Lower leg skin (tissue), 4 donors: ENCODE results near the gene TGOLN2. TPM values are rescaled to one million over a fixed set of nuclear protein-coding genes. Genes with fewer than 3 reads are reported as not detected.

Experiments used
- DNase-seq, 2 donors: peaks; one replicate each; pipeline ENCODE4 v3.0.0-alpha.2; 2019; ENCODE audit warnings: low spot score in 2 of 2
- H3K4me3 ChIP-seq: fragments of 200-600 bp; sonication (generic); 2 replicates; pipeline ENCODE4 v1.5.1; 2017; ENCODE audit warnings: mild to moderate bottlenecking, low read depth; ENCODE audit not compliant: poor library complexity, severe bottlenecking
- CTCF ChIP-seq, 3 donors: fragments of 450-650 bp; IDR thresholded peaks; one replicate each; pipeline ENCODE4 v1.5.1; 2016; ENCODE audit warnings: antibody characterized with exemption in 3 of 3, mild to moderate bottlenecking in 3 of 3, moderate library complexity in 2 of 3
- POLR2A ChIP-seq, 2 donors: fragments of 450-650 bp; IDR thresholded peaks; one replicate each; pipeline ENCODE4 v1.6.1; 2016 to 2017; ENCODE audit warnings: antibody characterized with exemption in 2 of 2, mild to moderate bottlenecking in 1 of 2, moderate library complexity in 1 of 2
- whole genome bisulfite sequencing, 2 donors: methylation state at CpG; one replicate each; pipeline ENCODE4 v1.1.5; 2018; 5-methylcytosine and 5-hydroxymethylcytosine counted together
- intact Hi-C: fragments of 100-400 bp; cut with DNase I; formaldehyde crosslinking; loops from one replicate; pipeline ENCODE4 v1.15.0; 2023; ENCODE audit warnings: low total_unique reads
- total RNA-seq, 4 donors: library from RNA; depleted of rRNA; stranded (reverse); fragments of >200 nt; gene quantifications; one replicate each; pipeline ENCODE4 v1.1.0, GENCODE V29; 2016

The TGOLN2 gene
- total RNA-seq, 4 donors from 2014 or later: 57.3 to 90.4 (median 82.3) TPM

GRCh38 chr2:85288244-85288725 is 39.5 kb downstream of the TGOLN2 start:
- intact Hi-C loops: loop anchor here (5.0 kb wide), 2 partner anchors 156 to 221 kb away; partner anchors contain the start of gene TCF7L1
- no peak for DNase-seq
- H3K4me3 ChIP-seq: no peak overlapping the region
- no peak for TF ChIP-seq POLR2A (IDR thresholded peaks at IDR 0.05)
- TF ChIP-seq CTCF (IDR thresholded peaks at IDR 0.05): no peak
- WGBS, 2 donors: 55% methylated on average over 10 of the region's 10 CpGs

DNA sequence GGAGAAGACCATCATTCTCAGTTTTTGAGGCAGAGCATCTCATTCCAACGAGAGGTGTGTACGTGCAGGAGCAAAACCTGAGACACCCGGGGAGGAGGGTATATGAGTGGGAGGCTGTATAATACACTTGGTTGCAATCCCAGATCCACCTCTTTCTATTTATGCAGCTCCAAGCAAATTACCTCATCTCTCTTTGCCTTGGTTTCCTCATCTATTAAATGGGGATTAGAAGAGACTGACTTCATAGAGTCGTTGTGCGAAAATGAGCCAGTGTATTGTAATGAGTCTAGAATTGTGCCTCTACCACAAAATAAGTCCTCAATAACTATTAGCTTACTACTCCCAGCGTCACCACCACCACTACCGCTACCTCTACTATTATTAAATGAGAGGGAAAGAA is 40.1 kb downstream of the TGOLN2 start:
- intact Hi-C loops: loop anchor here (5.0 kb wide), 2 partner anchors 155 to 220 kb away; partner anchors contain the start of gene TCF7L1
- no peak for DNase-seq
- TF ChIP-seq CTCF (IDR thresholded peaks at IDR 0.05): no peak
- no peak for TF ChIP-seq POLR2A (IDR thresholded peaks at IDR 0.05)
- 73 to 74% methylated on average over 7 of the region's 7 CpGs for WGBS, 2 donors
- H3K4me3 ChIP-seq: no peak overlapping the region

- no peak overlapping the region for H3K4me3 ChIP-seq
- intact Hi-C loops: loop anchor here (5.0 kb wide), 2 partner anchors 155 to 220 kb away; partner anchors contain the start of gene TCF7L1
- TF ChIP-seq CTCF (IDR thresholded peaks at IDR 0.05) (no peak), POLR2A (IDR thresholded peaks at IDR 0.05) (no peak)
- 61 to 69% methylated on average over 8 of the region's 8 CpGs for WGBS, 2 donors
- DNase-seq: no peak
These were observed 40.9 kb downstream of the TGOLN2 start for GRCh38 chr2:85286918-85287317.

GRCh38 chr2:85283641-85284040 is 44.1 kb downstream of the TGOLN2 start:
- TF ChIP-seq POLR2A (IDR thresholded peaks at IDR 0.05): no peak
- TF ChIP-seq CTCF (IDR thresholded peaks at IDR 0.05): no peak
- 92 to 96% methylated on average over 8 of the region's 8 CpGs for WGBS, 2 donors
- H3K4me3 ChIP-seq: no peak overlapping the region
- no peak for DNase-seq
- intact Hi-C loops: loop anchor here (5.0 kb wide), 1 partner anchor 356 kb away; no protein-coding TSS in a partner anchor

GRCh38 chr2:85282914-85283313 is 44.9 kb downstream of the TGOLN2 start:
- intact Hi-C loops: loop anchor here (5.0 kb wide), 1 partner anchor 356 kb away; no protein-coding TSS in a partner anchor

More at GRCh38 chr2:85282914-85283313, 44.9 kb downstream of the TGOLN2 start:
- no peak overlapping the region for H3K4me3 ChIP-seq
- no peak for TF ChIP-seq POLR2A (IDR thresholded peaks at IDR 0.05)
- no peak for TF ChIP-seq CTCF (IDR thresholded peaks at IDR 0.05)
- no peak for DNase-seq
- WGBS, 2 donors: 93 to 94% methylated on average over 7 of the region's 7 CpGs
